Activated T-helper 1 cell treated with anti-CD3 and anti-CD28 coated beads, Interleukin-12 subunit alpha, Interleukin-12 subunit beta, Interleukin-2, Interleukin-4 antibody, amounts not matched to agents 30 ng/mL and 10 ng/mL and 1 ng/mL, durations not matched to agents 14 hours and 24 hours and 36 hours (primary cell): ENCODE data around the gene SLC1A7. TPM values are rescaled to one million over a fixed set of nuclear protein-coding genes. Genes with fewer than 3 reads are reported as not detected.

Experiments
- DNase-seq: peaks from one replicate; pipeline ENCODE4 v3.0.0; 2021; ENCODE audit warnings: low spot score
- H3K27ac Mint-ChIP-seq: one replicate; pipeline ENCODE4 v1.8.0; 2021; ENCODE audit warnings: mild to moderate bottlenecking, mixed read lengths
- H3K27me3 Mint-ChIP-seq: one replicate; pipeline ENCODE4 v1.8.0; 2022; ENCODE audit warnings: mild to moderate bottlenecking, moderate library complexity, mixed read lengths; ENCODE audit not compliant: insufficient read depth
- H3K36me3 Mint-ChIP-seq: one replicate; pipeline ENCODE4 v1.8.0; 2021; ENCODE audit warnings: low read depth, mixed read lengths
- H3K4me1 Mint-ChIP-seq: one replicate; pipeline ENCODE4 v1.8.0; 2021; ENCODE audit warnings: low read depth, mixed read lengths
- H3K4me3 Mint-ChIP-seq: one replicate; pipeline ENCODE4 v1.8.0; 2021; ENCODE audit warnings: mild to moderate bottlenecking, moderate library complexity, mixed read lengths
- H3K9me3 Mint-ChIP-seq: one replicate; pipeline ENCODE4 v1.8.0; 2021; ENCODE audit warnings: mixed read lengths
- intact Hi-C: fragments of 100-400 bp; cut with micrococcal nuclease; formaldehyde crosslinking; loops from one replicate; pipeline ENCODE4 v1.15.1; 2024
- total RNA-seq: library from RNA; stranded (reverse); gene quantifications from 2 replicates; pipeline ENCODE4 v1.2.3, GENCODE V29; 2022

Gene SLC1A7
- total RNA-seq, 1 donor from 2014 or later, result not detected

- Mint-ChIP-seq H3K9me3 (no peaks in the 10 kb centered on the region), H3K36me3 (peaks cover 38% of the 10 kb centered on the region), H3K27ac (no peak overlapping the region), H3K4me1 (peaks cover 14% of the 10 kb centered on the region), H3K27me3 (no peaks in the 10 kb centered on the region), H3K4me3 (no peak overlapping the region)
- intact Hi-C loops, result no loop called here
- no peak for DNase-seq
Measured at GRCh38 chr1:53050310-53050709, 92.1 kb downstream of the SLC1A7 start.

- H3K27me3 Mint-ChIP-seq, result no peaks in the 10 kb centered on the region
- peaks cover 32% of the 10 kb centered on the region for H3K36me3 Mint-ChIP-seq
Measured at GRCh38 chr1:53049574-53049967, 92.9 kb downstream of the SLC1A7 start.

GRCh38 chr1:53048960-53049573, 93.4 kb downstream of the SLC1A7 start:
- intact Hi-C loops, result no loop called here
- no peaks in the 10 kb centered on the region for H3K9me3 Mint-ChIP-seq
- DNase-seq, result no peak
- H3K36me3 Mint-ChIP-seq, result peaks cover 30% of the 10 kb centered on the region
- no peak overlapping the region for H3K27ac Mint-ChIP-seq
- H3K27me3 Mint-ChIP-seq, result no peaks in the 10 kb centered on the region
- peaks cover 14% of the 10 kb centered on the region for H3K4me1 Mint-ChIP-seq
- H3K4me3 Mint-ChIP-seq, result no peak overlapping the region

More at GRCh38 chr1:53049574-53049967, 92.9 kb downstream of the SLC1A7 start:
- Mint-ChIP-seq H3K4me3 (no peak overlapping the region), H3K9me3 (no peaks in the 10 kb centered on the region), H3K27ac (no peak overlapping the region), H3K4me1 (peaks cover 14% of the 10 kb centered on the region)
- DNase-seq, result no peak
- intact Hi-C loops, result no loop called here

GRCh38 chr1:53047737-53048736, 94.4 kb downstream of the SLC1A7 start:
- H3K36me3 Mint-ChIP-seq, result peaks cover 24% of the 10 kb centered on the region
- intact Hi-C loops, result no loop called here
- peak overlapping the region; percentile 16 for H3K27ac Mint-ChIP-seq
- no peaks in the 10 kb centered on the region for H3K27me3 Mint-ChIP-seq
- peaks cover 14% of the 10 kb centered on the region for H3K4me1 Mint-ChIP-seq
- no peak overlapping the region for H3K4me3 Mint-ChIP-seq
- no peaks in the 10 kb centered on the region for H3K9me3 Mint-ChIP-seq
- DNase-seq, result no peak

- DNase-seq, result no peak
- Mint-ChIP-seq H3K9me3 (no peaks in the 10 kb centered on the region), H3K4me1 (peaks cover 14% of the 10 kb centered on the region), H3K4me3 (no peak overlapping the region), H3K36me3 (peaks cover 15% of the 10 kb centered on the region), H3K27me3 (no peaks in the 10 kb centered on the region), H3K27ac (no peak overlapping the region)
- intact Hi-C loops, result no loop called here
Measured at GRCh38 chr1:53046930-53047329, 95.5 kb downstream of the SLC1A7 start.

- peaks cover 14% of the 10 kb centered on the region for H3K4me1 Mint-ChIP-seq
- no peak overlapping the region for H3K4me3 Mint-ChIP-seq
- intact Hi-C loops, result no loop called here
- H3K27ac Mint-ChIP-seq, result no peak overlapping the region
- no peaks in the 10 kb centered on the region for H3K9me3 Mint-ChIP-seq
- H3K36me3 Mint-ChIP-seq, result peaks cover 15% of the 10 kb centered on the region
- no peaks in the 10 kb centered on the region for H3K27me3 Mint-ChIP-seq
- DNase-seq, result no peak
Measured at GRCh38 chr1:53044926-53045325, 97.5 kb downstream of the SLC1A7 start.

GRCh38 chr1:53043271-53043670, 99.2 kb downstream of the SLC1A7 start:
- peaks cover 12% of the 10 kb centered on the region for H3K4me1 Mint-ChIP-seq
- H3K27ac Mint-ChIP-seq, result no peak overlapping the region
- intact Hi-C loops, result no loop called here
- DNase-seq, result no peak
- peaks cover 23% of the 10 kb centered on the region for H3K36me3 Mint-ChIP-seq
- no peaks in the 10 kb centered on the region for H3K27me3 Mint-ChIP-seq
- H3K4me3 Mint-ChIP-seq, result no peak overlapping the region
- H3K9me3 Mint-ChIP-seq, result no peaks in the 10 kb centered on the region

GRCh38 chr1:53038566-53038965, 103.9 kb downstream of the SLC1A7 start:
- H3K9me3 Mint-ChIP-seq, result no peaks in the 10 kb centered on the region
- no peaks in the 10 kb centered on the region for H3K27me3 Mint-ChIP-seq
- no peak overlapping the region for H3K4me3 Mint-ChIP-seq
- H3K36me3 Mint-ChIP-seq, result peaks cover 18% of the 10 kb centered on the region
- intact Hi-C loops, result no loop called here
- no peaks in the 10 kb centered on the region for H3K4me1 Mint-ChIP-seq
- no peak overlapping the region for H3K27ac Mint-ChIP-seq
- no peak for DNase-seq

Other genes with a start within 250 kb of the SLC1A7 start
- 57.6 and 61.3 TPM in 2 replicates for gene ECHDC2, start 220.9 kb downstream of the SLC1A7 start, total RNA-seq
- gene SCP2, start 215.4 kb downstream of the SLC1A7 start, total RNA-seq, result 54.7 and 58.3 TPM in 2 replicates
- not detected in 2 replicates for gene PODN, start 80.4 kb downstream of the SLC1A7 start, total RNA-seq
- 18.5 and 19.4 TPM in 2 replicates for gene CPT2, start 54.2 kb upstream of the SLC1A7 start, total RNA-seq
- 43.6 and 45.2 TPM in 2 replicates for gene CZIB, start 78.0 kb upstream of the SLC1A7 start, total RNA-seq
- 104 TPM in 2 replicates for gene MAGOH, start 95.9 kb upstream of the SLC1A7 start, total RNA-seq
- 78.8 and 87.4 TPM in 2 replicates for gene LRP8, start 185.4 kb upstream of the SLC1A7 start, total RNA-seq